ENCODE results near the gene PANK4. TPM values are rescaled to one million over a fixed set of nuclear protein-coding genes. Genes with fewer than 3 reads are reported as not detected.
A peak's percentile ranks its signal among the peaks of the same experiment; 100 is the strongest.

The PANK4 gene
- total and polyA plus RNA-seq, 9 of the 15 experiments (the other 6 are each of a cell fraction or from before 2014, with no cell fraction given): 0.93 to 55.6 (median 31.5) TPM

DNA sequence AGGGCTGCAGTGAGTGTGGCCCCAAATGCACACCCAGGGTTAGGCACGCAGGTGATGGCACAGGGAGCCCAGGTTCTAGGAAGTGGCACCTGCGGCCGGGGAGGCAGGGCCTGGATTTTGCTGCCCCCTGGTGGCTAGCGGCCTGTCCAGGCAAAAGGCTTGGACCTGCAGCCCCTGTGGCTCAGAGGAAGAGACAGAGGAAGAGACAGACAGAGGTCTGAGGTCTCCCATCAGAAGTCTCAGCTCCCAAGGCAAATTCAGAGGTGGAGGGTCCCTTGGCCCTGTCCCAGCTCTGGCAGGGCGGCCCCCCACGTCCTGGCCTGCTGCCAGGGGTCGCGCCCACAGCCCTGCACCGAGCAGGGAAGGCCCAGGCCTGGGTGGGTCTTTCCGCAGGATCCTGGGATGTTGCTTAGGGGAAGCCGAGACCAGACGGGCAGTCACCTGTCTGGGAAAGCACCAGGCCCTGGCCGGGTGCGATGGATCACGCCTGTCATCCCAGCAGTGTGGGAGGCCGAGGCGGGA, 21.7 kb upstream of the PANK4 start (continued):
- 0 out of 2 replicates have a peak, but pooled peaks have one; percentile 57 for TF ChIP-seq SPI1 (IDR thresholded peaks at IDR 0.05; ENCODE audit: borderline replicate concordance, low read depth, low read length)
- TF ChIP-seq PTTG1 (tag; IDR thresholded peaks at IDR 0.05; ENCODE audit: low read depth): no peak
- no peak for TF ChIP-seq GTF2E2 (tag; IDR thresholded peaks at IDR 0.05)
- TF ChIP-seq FOXP1 (CRISPR knock-in tag; IDR thresholded peaks at IDR 0.05): no peak
- TF ChIP-seq KHSRP (IDR thresholded peaks at IDR 0.05): no peak
- no peak for TF ChIP-seq NCOA4 (IDR thresholded peaks at IDR 0.05; ENCODE audit: partially characterized antibody)
- TF ChIP-seq, protein P1, sequence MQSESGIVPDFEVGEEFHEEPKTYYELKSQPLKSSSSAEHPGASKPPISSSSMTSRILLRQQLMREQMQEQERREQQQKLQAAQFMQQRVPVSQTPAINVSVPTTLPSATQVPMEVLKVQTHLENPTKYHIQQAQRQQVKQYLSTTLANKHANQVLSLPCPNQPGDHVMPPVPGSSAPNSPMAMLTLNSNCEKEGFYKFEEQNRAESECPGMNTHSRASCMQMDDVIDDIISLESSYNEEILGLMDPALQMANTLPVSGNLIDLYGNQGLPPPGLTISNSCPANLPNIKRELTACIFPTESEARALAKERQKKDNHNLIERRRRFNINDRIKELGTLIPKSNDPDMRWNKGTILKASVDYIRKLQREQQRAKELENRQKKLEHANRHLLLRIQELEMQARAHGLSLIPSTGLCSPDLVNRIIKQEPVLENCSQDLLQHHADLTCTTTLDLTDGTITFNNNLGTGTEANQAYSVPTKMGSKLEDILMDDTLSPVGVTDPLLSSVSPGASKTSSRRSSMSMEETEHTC (IDR thresholded peaks at IDR 0.05): no peak
- TF ChIP-seq KDM2B (CRISPR knock-in tag; IDR thresholded peaks at IDR 0.05): no peak
- no peak for TF ChIP-seq ZZZ3 (IDR thresholded peaks at IDR 0.05)
- TF ChIP-seq ETV6 (IDR thresholded peaks at IDR 0.05; ENCODE audit: borderline replicate concordance in 1 of 2, low read depth in 2 of 2, low read length in 1 of 2): no peak
- TF ChIP-seq ETV6 (CRISPR knock-in tag; IDR thresholded peaks at IDR 0.05; ENCODE audit: borderline replicate concordance): no peak
- no peak for TF ChIP-seq ZBTB12 (CRISPR knock-in tag; IDR thresholded peaks at IDR 0.05)
- TF ChIP-seq CHD7 (IDR thresholded peaks at IDR 0.05; ENCODE audit: low read depth, low read length): no peak
- TF ChIP-seq ZNF277 (CRISPR knock-in tag; IDR thresholded peaks at IDR 0.05; ENCODE audit: borderline replicate concordance): no peak
